Left ventricle myocardium superior (tissue), 1 donor: ENCODE results near the gene SLC44A1. TPM values are rescaled to one million over a fixed set of nuclear protein-coding genes. Genes with fewer than 3 reads are reported as not detected.
A peak's percentile ranks its signal among the peaks of the same experiment; 100 is the strongest.
"Not testable (repeated sequence)": the region's sequence is repeated elsewhere in the genome, so short reads cannot be mapped to it uniquely, and the experiment has no call there.

Experiments
- ATAC-seq: fragments of 200-7000 bp; cut with Tn5 transposase; one replicate; pipeline ENCODE4 v1.9.1; 2020; ENCODE audit warnings: mild to moderate bottlenecking, moderate library complexity
- DNase-seq: peaks from one replicate; pipeline ENCODE4 v3.0.0-alpha.2; 2020
- intact Hi-C: fragments of 100-400 bp; cut with micrococcal nuclease; formaldehyde crosslinking; loops from one replicate; pipeline ENCODE4 v1.11.0; 2022
- total RNA-seq: library from RNA; stranded (reverse); fragmentation: NEBNext Ultra II Directional; extraction: Animal tissue kit (Norgen Biotek cat#: 25700); gene quantifications from one replicate; pipeline ENCODE4 v1.2.1, GENCODE V29; 2021
- donor health status: DM: no; HTN: yes; CAD: no; lungs with severe emphysema.

Gene SLC44A1
- total RNA-seq, 1 donor from 2014 or later = 14.3 TPM

GRCh38 chr9:105262497-105262896 lies 18.0 kb downstream of the SLC44A1 start:
- peak; percentile 10 for ATAC-seq
- no peak for DNase-seq
- intact Hi-C loops = no loop called here

DNA sequence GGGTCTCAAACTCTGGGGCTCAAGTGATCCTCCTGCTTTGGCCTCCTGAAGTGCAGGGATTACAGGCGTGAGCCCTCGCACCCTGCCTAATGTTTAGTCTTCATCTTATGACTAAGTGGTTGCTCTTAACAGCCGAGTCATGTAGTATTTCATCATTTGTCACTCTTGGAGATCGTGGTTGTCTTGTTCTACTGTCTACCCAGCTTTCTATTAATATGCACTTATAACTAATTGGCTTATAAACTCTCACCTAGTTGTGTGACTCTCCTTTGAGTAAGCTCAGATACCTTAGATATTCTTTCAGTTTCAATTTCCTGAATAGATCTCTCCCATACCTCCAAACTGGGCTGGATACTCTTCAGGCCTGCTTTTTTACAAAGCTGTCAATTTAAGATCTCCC lies 19.9 kb downstream of the SLC44A1 start:
- DNase-seq (no peak), ATAC-seq (peak; percentile 20)
- intact Hi-C loops = no loop called here

- intact Hi-C loops, ATAC-seq, DNase-seq: not testable (repeated sequence)
Measured at GRCh38 chr9:105268254-105268653, 23.8 kb downstream of the SLC44A1 start.

DNA sequence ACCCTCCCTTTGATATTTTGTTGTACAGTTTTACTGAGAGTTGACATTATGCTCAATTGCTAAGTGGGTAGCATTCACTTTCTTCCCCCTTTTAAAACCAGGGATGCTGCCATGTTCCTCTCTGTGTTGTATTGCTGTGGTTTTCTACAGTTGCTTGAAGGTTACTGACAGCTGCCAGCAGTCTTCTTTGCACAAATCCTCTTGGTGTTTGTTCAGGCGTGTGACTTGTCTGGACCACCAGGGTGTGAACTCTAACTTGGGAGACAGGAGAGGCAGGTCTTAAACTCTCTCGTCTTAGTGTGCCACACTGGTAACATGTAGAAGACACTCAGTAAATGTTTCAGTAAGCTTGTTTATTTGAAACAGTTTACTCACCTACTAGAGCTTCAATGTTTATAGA lies 25.1 kb downstream of the SLC44A1 start:
- DNase-seq (no peak), ATAC-seq (no peak)
- intact Hi-C loops = no loop called here

DNA sequence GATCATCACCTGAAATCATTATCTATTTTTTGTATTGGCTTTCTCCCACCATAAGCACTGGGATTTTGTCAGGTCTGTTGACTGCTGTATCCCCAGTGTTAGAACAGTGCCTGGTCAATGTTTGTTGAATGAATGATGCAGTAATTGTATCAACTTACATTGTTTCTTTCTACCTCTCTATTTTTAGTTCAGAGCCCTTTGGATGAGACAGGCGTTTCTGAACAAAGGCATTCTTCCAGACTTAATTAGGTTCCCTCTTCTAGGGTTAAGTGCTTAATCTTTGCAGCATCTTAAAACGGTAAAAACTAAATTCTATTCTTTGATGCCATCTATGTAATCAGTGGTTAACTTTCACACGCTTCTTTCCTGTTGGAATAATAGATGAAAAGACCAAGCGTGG lies 26.3 kb downstream of the SLC44A1 start:
- DNase-seq (no peak), ATAC-seq (no peak)
- intact Hi-C loops = no loop called here

GRCh38 chr9:105273731-105274130 lies 29.3 kb downstream of the SLC44A1 start:
- no peak for ATAC-seq
- intact Hi-C loops = no loop called here
- no peak for DNase-seq

GRCh38 chr9:105275111-105275510 lies 30.7 kb downstream of the SLC44A1 start:
- DNase-seq = no peak
- intact Hi-C loops = no loop called here
- ATAC-seq = no peak

- no peak for DNase-seq
- intact Hi-C loops = no loop called here
- no peak for ATAC-seq
Measured at GRCh38 chr9:105275938-105276337, 31.5 kb downstream of the SLC44A1 start.

GRCh38 chr9:105278751-105279150 lies 34.3 kb downstream of the SLC44A1 start:
- intact Hi-C loops = no loop called here
- ATAC-seq = peak; percentile 76
- no peak for DNase-seq

DNA sequence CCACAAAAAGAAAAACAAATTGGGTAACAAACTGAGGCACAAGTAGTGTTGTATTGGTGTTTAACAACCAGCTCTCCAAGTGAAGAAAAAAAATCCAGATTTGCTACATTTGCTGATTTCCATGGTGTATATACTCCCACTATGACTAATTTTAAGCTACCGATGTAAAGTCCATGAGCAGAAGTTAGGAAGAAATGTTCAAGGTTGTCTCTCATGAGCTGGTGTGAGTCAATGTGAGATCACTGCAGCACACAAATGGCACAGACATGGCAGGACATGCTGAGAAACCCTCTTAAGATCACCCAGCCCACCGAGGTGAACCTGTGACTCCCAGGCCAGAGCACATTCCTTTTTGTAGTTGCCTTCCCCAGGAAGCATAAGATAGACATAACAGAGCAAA lies 36.2 kb downstream of the SLC44A1 start:
- intact Hi-C loops = no loop called here
- ATAC-seq (no peak), DNase-seq (no peak)

- intact Hi-C loops = no loop called here
- no peak for ATAC-seq
- no peak for DNase-seq
Measured at GRCh38 chr9:105281272-105281671, 36.8 kb downstream of the SLC44A1 start.

DNA sequence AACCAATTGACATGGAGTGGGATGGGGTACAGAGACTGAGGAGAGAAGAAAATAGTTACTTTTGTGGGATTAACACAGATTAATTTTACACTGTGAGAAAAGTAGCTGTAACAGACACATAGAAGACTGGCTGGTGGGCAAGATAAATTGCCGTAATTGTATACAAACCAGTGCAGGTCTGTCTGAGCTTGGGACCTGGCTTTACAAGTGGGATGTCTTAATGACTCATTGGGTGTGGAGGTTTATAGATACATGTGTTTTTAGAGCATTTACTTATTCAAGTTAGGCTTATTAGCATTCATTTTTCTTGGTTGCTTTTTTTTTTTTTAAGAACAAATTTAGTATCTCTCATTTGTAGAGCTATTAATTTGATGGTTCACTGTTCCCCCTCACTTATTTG lies 37.5 kb downstream of the SLC44A1 start:
- intact Hi-C loops = no loop called here
- ATAC-seq = no peak
- no peak for DNase-seq

- no peak for ATAC-seq
- DNase-seq = no peak
- intact Hi-C loops = no loop called here
Measured at GRCh38 chr9:105282870-105283621, 38.6 kb downstream of the SLC44A1 start.

- intact Hi-C loops = no loop called here
- ATAC-seq (no peak), DNase-seq (no peak)
Measured at GRCh38 chr9:105283795-105284194, 39.3 kb downstream of the SLC44A1 start.

DNA sequence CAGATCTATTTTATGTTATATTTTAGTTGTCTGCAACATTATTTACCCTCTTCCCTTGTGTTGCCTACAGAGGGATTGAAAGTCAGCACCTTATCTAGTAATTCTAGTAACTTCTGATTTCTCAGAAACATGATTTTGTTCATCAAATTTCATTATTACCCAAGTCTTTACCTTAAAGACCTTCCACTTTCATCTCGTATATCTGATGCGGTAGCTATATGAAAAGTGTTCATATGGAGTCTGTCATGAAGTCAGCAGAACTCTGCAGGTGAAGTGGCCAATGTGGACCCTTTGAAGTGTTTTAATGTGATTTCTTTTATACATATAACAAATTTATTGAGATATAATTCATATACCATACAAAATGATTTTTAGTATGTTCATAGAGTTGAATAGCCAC lies 40.0 kb downstream of the SLC44A1 start:
- intact Hi-C loops = no loop called here
- no peak for ATAC-seq
- DNase-seq = no peak

DNA sequence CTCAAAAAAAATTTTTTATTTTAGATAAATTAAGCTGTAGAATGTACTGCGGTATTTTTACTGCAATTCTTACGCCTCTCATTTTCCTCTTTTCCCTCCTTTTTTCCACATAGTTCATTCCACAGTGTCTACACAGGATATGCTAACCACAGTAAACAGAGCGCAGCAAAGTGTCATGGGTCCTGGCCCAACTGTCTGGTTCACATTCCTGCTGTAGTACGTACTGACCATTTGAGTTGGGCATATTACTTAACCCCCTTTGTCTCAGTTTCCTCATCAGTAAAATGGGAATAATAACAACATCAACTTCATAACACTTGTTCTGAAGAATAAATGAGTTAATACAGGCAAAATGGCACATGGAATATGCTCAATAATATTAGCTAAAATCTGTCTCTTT lies 41.6 kb downstream of the SLC44A1 start:
- DNase-seq = no peak
- intact Hi-C loops = no loop called here
- no peak for ATAC-seq

- DNase-seq = no peak
- no peak for ATAC-seq
Measured at GRCh38 chr9:105289305-105289704, 44.9 kb downstream of the SLC44A1 start.

DNA sequence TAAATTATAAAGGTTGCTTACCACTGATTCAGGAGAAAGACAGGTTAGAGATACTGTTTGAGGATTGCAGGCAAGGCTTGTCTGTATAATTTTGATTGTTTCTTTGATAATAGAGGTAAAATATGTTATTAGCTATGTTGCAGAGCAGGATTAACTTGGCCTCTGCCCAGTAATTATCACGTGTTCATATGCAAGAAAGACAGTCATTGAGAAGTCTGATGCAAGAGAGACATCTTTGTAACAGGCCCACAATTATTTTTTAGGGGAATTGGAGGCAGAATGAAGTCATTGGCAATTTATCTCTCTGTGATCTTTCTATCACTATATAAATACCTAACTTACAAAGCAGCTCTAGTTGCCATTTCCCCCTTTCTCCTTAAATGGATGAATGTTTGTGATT lies 46.0 kb downstream of the SLC44A1 start:
- ATAC-seq (no peak), DNase-seq (no peak)
- intact Hi-C loops = no loop called here

More at GRCh38 chr9:105289305-105289704, 44.9 kb downstream of the SLC44A1 start:
- intact Hi-C loops = no loop called here

DNA sequence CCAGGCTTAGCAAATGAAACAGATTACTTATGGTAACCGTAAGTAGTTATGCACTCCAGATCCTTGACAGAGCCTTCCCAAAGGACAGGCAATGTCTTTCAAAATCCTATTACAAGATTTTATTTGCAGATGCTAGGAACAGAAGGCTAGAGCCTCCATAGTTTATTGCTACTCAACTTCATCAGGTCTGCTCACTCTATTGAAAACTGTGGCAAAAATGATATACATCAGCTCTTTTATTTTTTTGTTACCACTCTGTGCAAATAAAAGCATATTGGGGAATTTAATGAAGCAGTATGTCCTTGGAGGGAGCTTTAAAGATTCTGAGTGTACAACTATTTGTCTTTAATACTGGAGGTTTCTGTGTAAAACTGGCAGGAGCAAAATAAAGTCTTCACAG lies 46.5 kb downstream of the SLC44A1 start:
- ATAC-seq (no peak), DNase-seq (no peak)
- intact Hi-C loops = no loop called here

DNA sequence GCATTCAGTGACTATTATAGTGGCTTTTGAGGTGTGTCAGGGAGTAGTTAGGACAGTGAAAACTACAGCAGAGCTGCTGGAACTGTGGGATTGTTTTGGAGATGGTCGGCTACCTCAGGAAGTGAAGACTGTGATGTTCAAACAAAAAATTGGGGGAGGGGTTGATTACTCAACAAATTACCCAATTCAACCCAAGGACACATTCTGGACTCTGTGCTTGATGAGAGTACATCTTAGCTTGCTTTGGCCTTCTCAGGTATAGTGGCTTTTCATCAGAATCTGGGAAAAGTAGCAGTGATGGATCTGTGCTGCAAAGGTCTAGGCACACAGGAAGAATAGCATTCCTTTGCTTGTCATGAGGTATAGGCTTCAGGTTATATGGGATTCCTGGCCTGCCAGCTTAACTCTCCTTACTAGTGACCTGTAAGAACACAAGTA lies 47.0 kb downstream of the SLC44A1 start:
- DNase-seq = no peak
- intact Hi-C loops = no loop called here
- ATAC-seq = peak; percentile 20

GRCh38 chr9:105291938-105292337 lies 47.5 kb downstream of the SLC44A1 start:
- ATAC-seq (peak; percentile 81), DNase-seq (no peak)
- intact Hi-C loops = no loop called here
